ENCODE measurements around the gene SLC7A6OS. TPM values are rescaled to one million over a fixed set of nuclear protein-coding genes. Genes with fewer than 3 reads are reported as not detected.
"Not testable (repeated sequence)": the region's sequence is repeated elsewhere in the genome, so short reads cannot be mapped to it uniquely, and the experiment has no call there.

Gene SLC7A6OS
- total RNA-seq, 2 experiments from 2014 or later: 26.3 to 30.7 TPM

- H3K27ac Mint-ChIP-seq: peak overlapping the region; percentile 27
- H3K4me1 Mint-ChIP-seq (ENCODE audit: low read depth): peaks cover 22% of the 10 kb centered on the region
- no peak for DNase-seq
- POLR2A ChIA-PET: interaction anchor here (1.2 to 1.4 kb wide), 2 partner anchors 10 to 65 kb away, joined by 3 to 4 read pairs; no protein-coding TSS in a partner anchor
- H3K27me3 Mint-ChIP-seq (ENCODE audit: low read depth): no peaks in the 10 kb centered on the region
- CTCF ChIA-PET: interaction anchor here (0.6 to 11.9 kb wide), 3 partner anchors 11 to 34 kb away, joined by 3 to 104 read pairs (median 13); partner anchors contain the start of gene SLC7A6
- no peak for ATAC-seq
- peaks cover 89% of the 10 kb centered on the region for H3K36me3 Mint-ChIP-seq (ENCODE audit: low read depth)
- no peak overlapping the region for H3K4me3 Mint-ChIP-seq
- no peaks in the 10 kb centered on the region for H3K9me3 Mint-ChIP-seq (ENCODE audit: insufficient read depth)
These were observed 14.1 kb downstream of the SLC7A6OS start for GRCh38 chr16:68296693-68297092.

- no peak overlapping the region for H3K27ac Mint-ChIP-seq
- peaks cover 90% of the 10 kb centered on the region for H3K36me3 Mint-ChIP-seq (ENCODE audit: low read depth)
- H3K9me3 Mint-ChIP-seq (ENCODE audit: insufficient read depth): no peaks in the 10 kb centered on the region
- H3K27me3 Mint-ChIP-seq (ENCODE audit: low read depth): no peaks in the 10 kb centered on the region
- ChIA-PET CTCF (interaction anchor here (0.6 to 11.9 kb wide), 3 partner anchors 11 to 34 kb away, joined by 3 to 104 read pairs (median 13); partner anchors contain the start of gene SLC7A6), POLR2A (interaction anchor here (1.4 kb wide), 1 partner anchor 10 kb away, joined by 4 read pairs; no protein-coding TSS in a partner anchor)
- ATAC-seq (no peak), DNase-seq (no peak)
- no peak overlapping the region for H3K4me3 Mint-ChIP-seq
- H3K4me1 Mint-ChIP-seq (ENCODE audit: low read depth): peaks cover 26% of the 10 kb centered on the region
These were observed 14.5 kb downstream of the SLC7A6OS start for GRCh38 chr16:68296291-68296690.

- Mint-ChIP-seq H3K27ac (peak overlapping the region; percentile 66), H3K9me3 (ENCODE audit: insufficient read depth) (no peaks in the 10 kb centered on the region), H3K4me3 (no peak overlapping the region), H3K36me3 (ENCODE audit: low read depth) (peaks cover 86% of the 10 kb centered on the region), H3K4me1 (ENCODE audit: low read depth) (peaks cover 63% of the 10 kb centered on the region), H3K27me3 (ENCODE audit: low read depth) (no peaks in the 10 kb centered on the region)
- DNase-seq (no peak), ATAC-seq (no peak)
- ChIA-PET CTCF (interaction anchor here (1.4 to 15.7 kb wide), 4 partner anchors 8 to 37 kb away, joined by 3 to 346 read pairs (median 6); partner anchors contain the start of genes PRMT7, SLC7A6 and SLC7A6OS), POLR2A (interaction anchor here (1.0 to 2.7 kb wide), 3 partner anchors 8 to 28 kb away, joined by 3 to 9 read pairs (median 5); partner anchors contain the start of gene SLC7A6)
These were observed 18.3 kb downstream of the SLC7A6OS start for GRCh38 chr16:68292425-68292824.

- no peaks in the 10 kb centered on the region for H3K9me3 Mint-ChIP-seq (ENCODE audit: insufficient read depth)
- H3K27ac Mint-ChIP-seq: peak overlapping the region; percentile 84
- peaks cover 69% of the 10 kb centered on the region for H3K4me1 Mint-ChIP-seq (ENCODE audit: low read depth)
- ChIA-PET POLR2A (interaction anchor here (0.9 to 2.7 kb wide), 5 partner anchors 10 to 30 kb away, joined by 3 to 12 read pairs (median 5); partner anchors contain the start of genes PRMT7, SLC7A6 and SLC7A6OS), CTCF (interaction anchor here (0.6 to 15.7 kb wide), 9 partner anchors 9 to 862 kb away, joined by 3 to 346 read pairs (median 4); partner anchors contain the start of genes PRMT7, SLC7A6 and SLC7A6OS)
- H3K4me3 Mint-ChIP-seq: no peak overlapping the region
- peaks cover 84% of the 10 kb centered on the region for H3K36me3 Mint-ChIP-seq (ENCODE audit: low read depth)
- ATAC-seq: no peak
- no peak for DNase-seq
- no peaks in the 10 kb centered on the region for H3K27me3 Mint-ChIP-seq (ENCODE audit: low read depth)
These were observed 19.5 kb downstream of the SLC7A6OS start for GRCh38 chr16:68291227-68291626.

GRCh38 chr16:68290450-68290849 lies 20.3 kb downstream of the SLC7A6OS start:
- Mint-ChIP-seq H3K4me3 (peak overlapping the region; percentile 30), H3K36me3 (ENCODE audit: low read depth) (peaks cover 79% of the 10 kb centered on the region), H3K4me1 (ENCODE audit: low read depth) (peaks cover 76% of the 10 kb centered on the region), H3K27ac (peak overlapping the region; percentile 84), H3K9me3 (ENCODE audit: insufficient read depth) (no peaks in the 10 kb centered on the region), H3K27me3 (ENCODE audit: low read depth) (no peaks in the 10 kb centered on the region)
- DNase-seq (no peak), ATAC-seq (no peak)
- POLR2A ChIA-PET: interaction anchor here (0.9 to 2.7 kb wide), 7 partner anchors 10 to 29 kb away, joined by 3 to 13 read pairs (median 7); partner anchors contain the start of genes PRMT7, SLC7A6 and SLC7A6OS
- CTCF ChIA-PET: interaction anchor here (1.2 to 15.7 kb wide), 13 partner anchors 9 to 67 kb away, joined by 3 to 346 read pairs (median 6); partner anchors contain the start of genes PRMT7, SLC7A6 and SLC7A6OS

- ChIA-PET CTCF (interaction anchor here (0.6 to 15.7 kb wide), 14 partner anchors 10 to 67 kb away, joined by 3 to 346 read pairs (median 6); partner anchors contain the start of genes PRMT7, SLC7A6 and SLC7A6OS), POLR2A (interaction anchor here (0.6 to 2.6 kb wide), 10 partner anchors 10 to 205 kb away, joined by 3 to 13 read pairs (median 5); partner anchors contain the start of genes NFATC3, PRMT7, SLC7A6 and SLC7A6OS)
- peak; percentile 74 for ATAC-seq
- peak overlapping the region; percentile 30 for H3K4me3 Mint-ChIP-seq
- DNase-seq: peak; percentile 74
- H3K27me3 Mint-ChIP-seq (ENCODE audit: low read depth): no peaks in the 10 kb centered on the region
- H3K36me3 Mint-ChIP-seq (ENCODE audit: low read depth): peaks cover 76% of the 10 kb centered on the region
- peak overlapping the region; percentile 84 for H3K27ac Mint-ChIP-seq
- H3K4me1 Mint-ChIP-seq (ENCODE audit: low read depth): peaks cover 83% of the 10 kb centered on the region
- H3K9me3 Mint-ChIP-seq (ENCODE audit: insufficient read depth): no peaks in the 10 kb centered on the region
These were observed 21.0 kb downstream of the SLC7A6OS start for GRCh38 chr16:68289621-68290329.

- H3K27ac Mint-ChIP-seq: peak overlapping the region; percentile 84
- DNase-seq (no peak), ATAC-seq (no peak)
- ChIA-PET CTCF (interaction anchor here (1.2 to 15.7 kb wide), 13 partner anchors 10 to 222 kb away, joined by 3 to 346 read pairs (median 6); partner anchors contain the start of genes PRMT7, SLC7A6 and SLC7A6OS), POLR2A (interaction anchor here (0.8 to 2.6 kb wide), 8 partner anchors 11 to 204 kb away, joined by 3 to 13 read pairs (median 6); partner anchors contain the start of genes NFATC3, PRMT7, SLC7A6 and SLC7A6OS)
- H3K4me3 Mint-ChIP-seq: peak overlapping the region; percentile 30
- H3K9me3 Mint-ChIP-seq (ENCODE audit: insufficient read depth): no peaks in the 10 kb centered on the region
- H3K36me3 Mint-ChIP-seq (ENCODE audit: low read depth): peaks cover 75% of the 10 kb centered on the region
- no peaks in the 10 kb centered on the region for H3K27me3 Mint-ChIP-seq (ENCODE audit: low read depth)
- H3K4me1 Mint-ChIP-seq (ENCODE audit: low read depth): peaks cover 87% of the 10 kb centered on the region
These were observed 21.5 kb downstream of the SLC7A6OS start for GRCh38 chr16:68289202-68289601.

GRCh38 chr16:68288796-68289195 lies 21.9 kb downstream of the SLC7A6OS start:
- not testable (repeated sequence) for H3K4me3 Mint-ChIP-seq; H3K9me3 Mint-ChIP-seq (ENCODE audit: insufficient read depth); ATAC-seq; H3K27me3 Mint-ChIP-seq (ENCODE audit: low read depth); DNase-seq
- CTCF ChIA-PET: interaction anchor here (0.9 to 15.7 kb wide), 9 partner anchors 12 to 222 kb away, joined by 3 to 346 read pairs (median 6); partner anchors contain the start of genes PRMT7, SLC7A6 and SLC7A6OS
- Mint-ChIP-seq H3K36me3 (ENCODE audit: low read depth) (peaks cover 75% of the 10 kb centered on the region), H3K4me1 (ENCODE audit: low read depth) (peaks cover 89% of the 10 kb centered on the region), H3K27ac (peak overlapping the region; percentile 84)
- POLR2A ChIA-PET: interaction anchor here (1.0 to 2.0 kb wide), 5 partner anchors 11 to 22 kb away, joined by 3 to 9 read pairs (median 5); partner anchors contain the start of genes PRMT7 and SLC7A6OS

- Mint-ChIP-seq H3K9me3 (ENCODE audit: insufficient read depth) (no peaks in the 10 kb centered on the region), H3K4me1 (ENCODE audit: low read depth) (peaks cover 90% of the 10 kb centered on the region), H3K27me3 (ENCODE audit: low read depth) (no peaks in the 10 kb centered on the region), H3K36me3 (ENCODE audit: low read depth) (peaks cover 76% of the 10 kb centered on the region), H3K4me3 (peak overlapping the region; percentile 46), H3K27ac (peak overlapping the region; percentile 84)
- DNase-seq: no peak
- ATAC-seq: no peak
- CTCF ChIA-PET: interaction anchor here (0.8 to 15.7 kb wide), 9 partner anchors 10 to 222 kb away, joined by 3 to 346 read pairs (median 3); partner anchors contain the start of genes PRMT7, SLC7A6 and SLC7A6OS
- POLR2A ChIA-PET: interaction anchor here (1.0 to 2.0 kb wide), 5 partner anchors 12 to 25 kb away, joined by 3 to 9 read pairs (median 5); partner anchors contain the start of genes PRMT7, SLC7A6 and SLC7A6OS
These were observed 22.5 kb downstream of the SLC7A6OS start for GRCh38 chr16:68288252-68288650.

GRCh38 chr16:68287276-68288251 lies 23.2 kb downstream of the SLC7A6OS start:
- DNase-seq: peak; percentile 53
- Mint-ChIP-seq H3K9me3 (ENCODE audit: insufficient read depth) (no peaks in the 10 kb centered on the region), H3K4me3 (peak overlapping the region; percentile 46), H3K27ac (peak overlapping the region; percentile 84), H3K4me1 (ENCODE audit: low read depth) (peaks cover 94% of the 10 kb centered on the region), H3K27me3 (ENCODE audit: low read depth) (no peaks in the 10 kb centered on the region), H3K36me3 (ENCODE audit: low read depth) (peaks cover 78% of the 10 kb centered on the region)
- ChIA-PET POLR2A (interaction anchor here (1.0 to 4.5 kb wide), 6 partner anchors 11 to 24 kb away, joined by 3 to 55 read pairs (median 6); partner anchors contain the start of genes PRMT7, SLC7A6 and SLC7A6OS), CTCF (interaction anchor here (0.8 to 15.7 kb wide), 10 partner anchors 11 to 223 kb away, joined by 3 to 346 read pairs (median 4); partner anchors contain the start of genes PRMT7, SLC7A6 and SLC7A6OS)
- ATAC-seq: peak; percentile 8

Data from activated CD8-positive, alpha-beta T cell treated with anti-CD3 and anti-CD28 coated beads, Interleukin-2, amount 10 ng/mL, durations not matched to agents 7 days and 5 days (primary cell).